CD4-positive, CD25-positive, alpha-beta regulatory T cell (primary cell): ENCODE results near the gene SYNE4. TPM values are rescaled to one million over a fixed set of nuclear protein-coding genes. Genes with fewer than 3 reads are reported as not detected.

Experiments
- ATAC-seq, 2 donors: fragments of 150-1000 bp; cut with Tn5 transposase; one replicate each; pipeline ENCODE4 v1.10.0; 2021; ENCODE audit warnings: low read depth in 2 of 2, moderate number of reproducible peaks in 2 of 2, moderate library complexity in 1 of 2
- DNase-seq, 3 donors: peaks; one replicate each; pipeline versions ENCODE4 v3.0.0 to v3.0.0-alpha.2; 2012 to 2022; ENCODE audit warnings: mixed read lengths in 1 of 3
- H3K27ac ChIP-seq: one replicate; pipeline ENCODE4 v1.7.0; 2013; ENCODE audit warnings: mild to moderate bottlenecking, low read length; ENCODE audit not compliant: insufficient read depth, poor library complexity, severe bottlenecking
- H3K27me3 ChIP-seq: one replicate; pipeline ENCODE4 v1.7.0; 2013; ENCODE audit warnings: low read length; ENCODE audit not compliant: control insufficient read depth, insufficient read depth
- H3K36me3 ChIP-seq: one replicate; pipeline ENCODE4 v1.7.0; 2013; ENCODE audit warnings: mild to moderate bottlenecking, low read length, moderate library complexity; ENCODE audit not compliant: control insufficient read depth, insufficient read depth
- H3K4me1 ChIP-seq: 2 replicates; pipeline ENCODE4 v1.7.0; 2013; ENCODE audit warnings: mild to moderate bottlenecking, low read length; ENCODE audit not compliant: insufficient read depth, control insufficient read depth, poor library complexity, severe bottlenecking
- H3K4me3 ChIP-seq: one replicate; pipeline ENCODE4 v1.7.0; 2013; ENCODE audit warnings: low read depth, mild to moderate bottlenecking, low read length, moderate library complexity
- H3K9me3 ChIP-seq, 2 experiments: 1 replicate in 1 of 2; 2 replicates in 1 of 2; pipeline ENCODE4 v1.7.0; 2013; ENCODE audit warnings: low read length in 2 of 2, mild to moderate bottlenecking in 1 of 2, moderate library complexity in 1 of 2; ENCODE audit not compliant: control insufficient read depth in 2 of 2
- H3K27ac Mint-ChIP-seq, 3 donors: one replicate each; pipeline ENCODE4 v1.8.0; 2020 to 2022; ENCODE audit warnings: mild to moderate bottlenecking in 3 of 3, mixed read lengths in 3 of 3, moderate library complexity in 2 of 3
- H3K27me3 Mint-ChIP-seq: one replicate; pipeline ENCODE4 v1.8.0; 2022; ENCODE audit warnings: mild to moderate bottlenecking, mixed read lengths
- H3K36me3 Mint-ChIP-seq: one replicate; pipeline ENCODE4 v1.8.0; 2020; ENCODE audit warnings: mixed read lengths
- H3K4me1 Mint-ChIP-seq, 4 donors: one replicate each; pipeline ENCODE4 v1.8.0; 2020 to 2022; ENCODE audit warnings: mixed read lengths in 4 of 4, mild to moderate bottlenecking in 1 of 4
- H3K4me3 Mint-ChIP-seq, 4 donors: one replicate each; pipeline ENCODE4 v1.8.0; 2020 to 2022; ENCODE audit warnings: mild to moderate bottlenecking in 4 of 4, mixed read lengths in 4 of 4, moderate library complexity in 3 of 4
- H3K9me3 Mint-ChIP-seq, 7 donors: one replicate each; pipeline ENCODE4 v1.8.0; 2020 to 2022; ENCODE audit warnings: mixed read lengths in 7 of 7, mild to moderate bottlenecking in 3 of 7, moderate library complexity in 2 of 7
- polyA plus RNA-seq, 4 donors: library from polyadenylated mRNA; unstranded; fragments of 300-500 nt; fragmentation: Illumina TruSeq; gene quantifications; one replicate each; pipeline ENCODE4 v1.2.3, GENCODE V29; 2021
- total RNA-seq: library from RNA; stranded (reverse); gene quantifications from one replicate; pipeline ENCODE4 v1.2.3, GENCODE V29; 2022

The SYNE4 gene
- total and polyA plus RNA-seq, 5 donors from 2014 or later: 0.40 to 1.5 TPM; not detected in 3

- H3K36me3 ChIP-seq: no peaks in the 10 kb centered on the region
- Mint-ChIP-seq H3K27me3 (no peaks in the 10 kb centered on the region), H3K4me1 (peaks cover 4 to 45% (median 24%) of the 10 kb centered on the region in 4 donors), H3K4me3 (peak within 1 kb of the TSS; percentile 86 to 99 (median 98)), H3K27ac (peak within 1 kb of the TSS; percentile 97 to 100 (median 97)), H3K9me3 (no peaks in the 10 kb centered on the region), H3K36me3 (peaks cover 5% of the 10 kb centered on the region)
- H3K4me1 ChIP-seq: peaks cover 23% of the 10 kb centered on the region
- no peaks in the 10 kb centered on the region for H3K9me3 ChIP-seq
- H3K27me3 ChIP-seq: no peaks in the 10 kb centered on the region
- H3K4me3 ChIP-seq: peak within 1 kb of the TSS; percentile 90
- ATAC-seq (peak; percentile 98 to 99), DNase-seq (peak; percentile 98 to 100 (median 99))
- H3K27ac ChIP-seq: peak within 1 kb of the TSS; percentile 85
These were observed 5.7 kb upstream of the SYNE4 start, which contains the start of gene ALKBH6 for GRCh38 chr19:36014012-36014924. Gene ALKBH6, minus strand, starts transcription at chr19:36014213. Its CDS starts 816 bp downstream, at chr19:36013397.

GRCh38 chr19:36013280-36014011, 4.8 kb upstream of the SYNE4 start:
- peak overlapping the region; percentile 90 for H3K4me3 ChIP-seq
- Mint-ChIP-seq H3K4me3 (peak overlapping the region; percentile 86 to 99 (median 98)), H3K36me3 (peaks cover 5% of the 10 kb centered on the region), H3K4me1 (peaks cover 4 to 50% (median 25%) of the 10 kb centered on the region in 4 donors), H3K27me3 (no peaks in the 10 kb centered on the region), H3K9me3 (no peaks in the 10 kb centered on the region), H3K27ac (peak overlapping the region; percentile 97 to 100 (median 97))
- no peaks in the 10 kb centered on the region for H3K27me3 ChIP-seq
- H3K9me3 ChIP-seq: no peaks in the 10 kb centered on the region
- DNase-seq (no peak), ATAC-seq (no peak)
- H3K27ac ChIP-seq: peak overlapping the region; percentile 85
- H3K4me1 ChIP-seq: peaks cover 32% of the 10 kb centered on the region
- H3K36me3 ChIP-seq: no peaks in the 10 kb centered on the region

GRCh38 chr19:36010402-36010801, 1.8 kb upstream of the SYNE4 start:
- H3K4me3 ChIP-seq: no peak overlapping the region
- H3K27ac Mint-ChIP-seq: peak overlapping the region in 1 of 3 donors; percentile 71
- H3K36me3 Mint-ChIP-seq: peaks cover 6% of the 10 kb centered on the region
- no peak overlapping the region for H3K27ac ChIP-seq
- ATAC-seq: no peak
- peaks cover 4 to 47% (median 22%) of the 10 kb centered on the region in 4 donors for H3K4me1 Mint-ChIP-seq
- no peaks in the 10 kb centered on the region for H3K36me3 ChIP-seq
- no peak for DNase-seq
- H3K9me3 ChIP-seq: no peaks in the 10 kb centered on the region
- no peaks in the 10 kb centered on the region for H3K9me3 Mint-ChIP-seq
- H3K4me1 ChIP-seq: peaks cover 32% of the 10 kb centered on the region
- H3K4me3 Mint-ChIP-seq: peak overlapping the region; percentile 57 to 76 (median 68)
- no peaks in the 10 kb centered on the region for H3K27me3 Mint-ChIP-seq
- no peaks in the 10 kb centered on the region for H3K27me3 ChIP-seq

- H3K4me1 ChIP-seq: peaks cover 26% of the 10 kb centered on the region
- H3K27ac Mint-ChIP-seq: peak overlapping the region in 1 of 3 donors; percentile 71
- no peak for DNase-seq
- no peaks in the 10 kb centered on the region for H3K9me3 ChIP-seq
- H3K36me3 ChIP-seq: no peaks in the 10 kb centered on the region
- no peaks in the 10 kb centered on the region for H3K27me3 Mint-ChIP-seq
- ATAC-seq: no peak
- no peak overlapping the region for H3K4me3 ChIP-seq
- peaks cover 4 to 45% (median 20%) of the 10 kb centered on the region in 4 donors for H3K4me1 Mint-ChIP-seq
- H3K4me3 Mint-ChIP-seq: peak overlapping the region; percentile 57 to 76 (median 68)
- no peak overlapping the region for H3K27ac ChIP-seq
- H3K27me3 ChIP-seq: no peaks in the 10 kb centered on the region
- peaks cover 9% of the 10 kb centered on the region for H3K36me3 Mint-ChIP-seq
- H3K9me3 Mint-ChIP-seq: no peaks in the 10 kb centered on the region
These were observed 1.2 kb upstream of the SYNE4 start for GRCh38 chr19:36009633-36010379.

- Mint-ChIP-seq H3K4me3 (peak overlapping the region in 2 of 4 donors; percentile 15 to 76), H3K9me3 (no peaks in the 10 kb centered on the region), H3K27ac (peak overlapping the region in 1 of 3 donors; percentile 71), H3K36me3 (peaks cover 9% of the 10 kb centered on the region), H3K27me3 (no peaks in the 10 kb centered on the region), H3K4me1 (peaks cover under 1 to 39% (median 15%) of the 10 kb centered on the region in 4 donors)
- Histone ChIP-seq H3K27me3 (no peaks in the 10 kb centered on the region), H3K9me3 (no peaks in the 10 kb centered on the region), H3K27ac (no peak overlapping the region), H3K4me3 (no peak overlapping the region), H3K36me3 (no peaks in the 10 kb centered on the region), H3K4me1 (peaks cover 21% of the 10 kb centered on the region)
- DNase-seq: peak in 2 of 3 donors; percentile 22 to 59
- ATAC-seq: no peak
These were observed 607 bp upstream of the SYNE4 start for GRCh38 chr19:36009220-36009619.

GRCh38 chr19:36006955-36007354, 1.7 kb downstream of the SYNE4 start:
- Mint-ChIP-seq H3K36me3 (peaks cover 15% of the 10 kb centered on the region), H3K27ac (peak overlapping the region in 1 of 3 donors; percentile 76)

GRCh38 chr19:36003284-36003683, 5.3 kb downstream of the SYNE4 start:
- Mint-ChIP-seq H3K36me3 (peaks cover 15% of the 10 kb centered on the region), H3K9me3 (no peaks in the 10 kb centered on the region), H3K27me3 (no peaks in the 10 kb centered on the region), H3K4me3 (no peak overlapping the region), H3K27ac (peak overlapping the region in 1 of 3 donors; percentile 74), H3K4me1 (peaks cover 8 to 29% (median 10%) of the 10 kb centered on the region in 4 donors)
- Histone ChIP-seq H3K27me3 (no peaks in the 10 kb centered on the region), H3K36me3 (peaks cover 4% of the 10 kb centered on the region), H3K27ac (no peak overlapping the region), H3K9me3 (no peaks in the 10 kb centered on the region), H3K4me1 (no peaks in the 10 kb centered on the region), H3K4me3 (no peak overlapping the region)
- ATAC-seq (no peak), DNase-seq (no peak)

More at GRCh38 chr19:36006955-36007354, 1.7 kb downstream of the SYNE4 start:
- Mint-ChIP-seq H3K9me3 (no peaks in the 10 kb centered on the region), H3K27me3 (no peaks in the 10 kb centered on the region), H3K4me1 (peaks cover 0 to 24% (median 4%) of the 10 kb centered on the region in 4 donors), H3K4me3 (no peak overlapping the region)
- Histone ChIP-seq H3K4me3 (no peak overlapping the region), H3K27me3 (no peaks in the 10 kb centered on the region), H3K27ac (no peak overlapping the region), H3K4me1 (peaks cover 13% of the 10 kb centered on the region), H3K9me3 (no peaks in the 10 kb centered on the region), H3K36me3 (no peaks in the 10 kb centered on the region)
- no peak for ATAC-seq
- no peak for DNase-seq
